ENCODE measurements around the gene CARMIL1.

The CARMIL1 gene

DNA sequence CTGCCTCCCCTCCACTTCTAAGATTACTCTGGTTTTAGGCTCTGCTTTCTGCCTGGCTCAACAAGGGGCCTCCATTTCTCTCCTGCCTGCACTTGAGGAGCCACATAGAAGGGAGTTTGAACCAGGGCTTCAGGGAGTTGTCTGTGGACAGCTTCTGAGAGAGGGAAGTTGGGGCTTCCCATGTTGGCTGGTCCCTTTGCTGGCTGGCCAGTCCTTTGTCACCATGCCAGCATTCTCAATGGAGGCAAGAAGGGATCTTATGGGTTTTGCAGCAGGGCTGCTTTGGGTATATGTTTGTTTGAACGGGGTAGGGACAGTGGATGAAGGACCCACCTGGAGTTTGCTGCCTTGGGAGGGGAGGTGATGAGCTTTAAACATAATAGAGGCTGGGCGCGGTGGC is 124.9 kb downstream of the CARMIL1 start:
- H3K4me3 ChIP-seq (replicated peaks; ENCODE audit: low read depth, low read length): no peak overlapping the region
- TF ChIP-seq, protein P1, sequence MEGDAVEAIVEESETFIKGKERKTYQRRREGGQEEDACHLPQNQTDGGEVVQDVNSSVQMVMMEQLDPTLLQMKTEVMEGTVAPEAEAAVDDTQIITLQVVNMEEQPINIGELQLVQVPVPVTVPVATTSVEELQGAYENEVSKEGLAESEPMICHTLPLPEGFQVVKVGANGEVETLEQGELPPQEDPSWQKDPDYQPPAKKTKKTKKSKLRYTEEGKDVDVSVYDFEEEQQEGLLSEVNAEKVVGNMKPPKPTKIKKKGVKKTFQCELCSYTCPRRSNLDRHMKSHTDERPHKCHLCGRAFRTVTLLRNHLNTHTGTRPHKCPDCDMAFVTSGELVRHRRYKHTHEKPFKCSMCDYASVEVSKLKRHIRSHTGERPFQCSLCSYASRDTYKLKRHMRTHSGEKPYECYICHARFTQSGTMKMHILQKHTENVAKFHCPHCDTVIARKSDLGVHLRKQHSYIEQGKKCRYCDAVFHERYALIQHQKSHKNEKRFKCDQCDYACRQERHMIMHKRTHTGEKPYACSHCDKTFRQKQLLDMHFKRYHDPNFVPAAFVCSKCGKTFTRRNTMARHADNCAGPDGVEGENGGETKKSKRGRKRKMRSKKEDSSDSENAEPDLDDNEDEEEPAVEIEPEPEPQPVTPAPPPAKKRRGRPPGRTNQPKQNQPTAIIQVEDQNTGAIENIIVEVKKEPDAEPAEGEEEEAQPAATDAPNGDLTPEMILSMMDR (IDR thresholded peaks at IDR 0.05; ENCODE audit: low read length, missing control alignments): no peak
- DNase-seq (ENCODE audit: low read depth): no peak

DNA sequence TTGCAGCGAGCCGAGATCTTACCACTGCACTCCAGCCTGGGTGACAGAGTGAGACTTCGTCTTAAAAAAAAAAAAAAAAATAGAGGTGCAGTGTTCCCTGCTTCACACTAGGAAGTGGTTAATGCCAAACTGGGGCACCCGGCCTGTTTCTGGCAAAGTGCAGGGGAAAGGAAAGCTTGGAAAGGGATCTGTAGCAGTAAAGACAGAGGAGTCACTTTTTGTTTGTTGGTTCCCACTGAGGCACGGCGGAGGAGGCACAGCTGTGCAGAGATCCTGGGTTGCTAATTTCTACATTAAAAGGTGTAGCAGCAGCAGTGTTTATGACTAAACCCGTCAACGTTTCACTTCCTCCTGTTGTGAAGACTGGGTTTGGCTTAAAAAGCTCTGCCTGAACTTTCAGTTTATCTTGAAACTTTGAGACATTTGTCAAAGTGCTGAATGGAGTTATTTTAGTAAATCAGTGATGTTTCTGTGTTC is 125.6 kb downstream of the CARMIL1 start:
- no peak for DNase-seq (ENCODE audit: low read depth)
- H3K4me3 ChIP-seq (replicated peaks; ENCODE audit: low read depth, low read length): no peak overlapping the region
- TF ChIP-seq, protein P1 (IDR thresholded peaks at IDR 0.05; ENCODE audit: low read length, missing control alignments): no peak

DNA sequence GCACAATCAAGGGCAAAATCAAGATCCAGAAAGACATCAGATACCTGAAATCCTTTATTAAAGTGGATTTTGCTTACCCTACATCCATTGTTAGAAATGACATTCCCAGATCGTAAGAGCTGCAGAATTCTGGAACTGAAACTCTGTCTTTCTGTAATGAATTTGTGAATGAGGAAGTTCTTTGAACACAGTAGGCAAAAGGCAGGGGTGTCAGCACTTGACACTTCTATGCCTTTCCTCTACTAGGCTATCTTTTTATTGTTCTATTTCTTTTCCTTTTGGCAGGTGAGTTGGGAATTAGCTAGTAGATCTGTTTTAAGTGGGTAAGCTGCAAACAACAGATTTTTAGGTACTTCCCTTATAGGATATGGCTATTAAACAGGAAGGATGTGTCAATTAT is 126.3 kb downstream of the CARMIL1 start:
- DNase-seq (ENCODE audit: low read depth): no peak
- TF ChIP-seq, protein P1 (IDR thresholded peaks at IDR 0.05; ENCODE audit: low read length, missing control alignments): no peak
- H3K4me3 ChIP-seq (replicated peaks; ENCODE audit: low read depth, low read length): no peak overlapping the region

- no peak for DNase-seq (ENCODE audit: low read depth)
- TF ChIP-seq, protein P1 (IDR thresholded peaks at IDR 0.05; ENCODE audit: low read length, missing control alignments): no peak
- no peak overlapping the region for H3K4me3 ChIP-seq (replicated peaks; ENCODE audit: low read depth, low read length)
Measured at GRCh38 chr6:25407431-25407830, 128.3 kb downstream of the CARMIL1 start.

DNA sequence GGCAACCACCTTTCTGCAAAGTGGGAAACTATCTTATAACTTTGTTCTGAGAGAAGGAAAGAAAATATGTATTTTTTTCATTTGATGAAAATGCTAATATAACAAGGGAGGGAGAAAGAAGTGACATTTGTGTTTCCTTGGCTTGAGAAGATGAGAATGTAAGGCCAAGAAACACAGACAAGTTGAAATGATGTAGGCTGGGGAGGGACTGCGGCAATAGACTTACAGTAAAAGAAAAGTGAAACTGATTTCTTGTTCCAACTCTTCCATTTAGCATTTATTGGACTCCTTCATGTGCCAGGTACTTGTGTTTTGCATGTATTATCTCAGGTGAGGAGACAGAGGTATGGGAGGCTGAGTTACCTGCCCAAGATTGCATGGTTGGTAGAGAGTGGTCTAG is 130.9 kb downstream of the CARMIL1 start:
- H3K4me3 ChIP-seq (replicated peaks; ENCODE audit: low read depth, low read length): no peak overlapping the region

DNA sequence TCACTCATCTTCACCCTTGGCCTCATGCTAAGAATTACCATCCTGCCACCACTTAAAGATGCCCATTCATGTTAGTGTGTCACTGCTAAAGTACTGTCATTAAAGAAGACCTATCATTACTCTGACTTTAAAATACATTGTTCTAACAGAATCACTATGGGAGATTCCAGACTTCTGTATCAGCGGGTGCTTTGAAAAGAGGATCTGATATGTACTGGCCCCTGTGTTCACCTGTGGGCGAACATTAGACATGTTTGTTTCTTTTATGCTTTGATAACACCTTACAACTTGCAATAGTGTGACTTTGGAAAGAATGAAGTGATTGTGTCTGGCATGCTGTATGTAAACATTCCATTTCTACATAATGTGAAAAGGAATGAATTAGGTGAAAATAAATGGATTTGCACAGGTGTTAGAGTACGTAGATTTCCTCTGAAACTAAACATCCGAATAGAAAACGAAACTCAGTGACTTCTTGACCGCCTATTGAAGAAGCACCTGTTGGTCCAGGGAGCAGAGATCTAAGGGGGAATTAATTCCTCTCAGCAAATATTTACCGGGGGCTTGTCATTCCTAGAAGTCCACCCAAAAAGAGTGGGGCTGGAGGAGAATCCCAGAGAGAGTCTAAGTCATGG is 132.3 kb downstream of the CARMIL1 start:
- H3K4me3 ChIP-seq (replicated peaks; ENCODE audit: low read depth, low read length): no peak overlapping the region

More for the DNA sequence above, 130.9 kb downstream of the CARMIL1 start:
- TF ChIP-seq, protein P1 (IDR thresholded peaks at IDR 0.05; ENCODE audit: low read length, missing control alignments): no peak
- DNase-seq (ENCODE audit: low read depth): peak; percentile 8

More for the DNA sequence above, 132.3 kb downstream of the CARMIL1 start:
- DNase-seq (ENCODE audit: low read depth): no peak
- TF ChIP-seq, protein P1 (IDR thresholded peaks at IDR 0.05; ENCODE audit: low read length, missing control alignments): no peak

Data from fibroblast of pulmonary artery (primary cell).